ENCODE measurements around the gene UTP4.

DNA sequence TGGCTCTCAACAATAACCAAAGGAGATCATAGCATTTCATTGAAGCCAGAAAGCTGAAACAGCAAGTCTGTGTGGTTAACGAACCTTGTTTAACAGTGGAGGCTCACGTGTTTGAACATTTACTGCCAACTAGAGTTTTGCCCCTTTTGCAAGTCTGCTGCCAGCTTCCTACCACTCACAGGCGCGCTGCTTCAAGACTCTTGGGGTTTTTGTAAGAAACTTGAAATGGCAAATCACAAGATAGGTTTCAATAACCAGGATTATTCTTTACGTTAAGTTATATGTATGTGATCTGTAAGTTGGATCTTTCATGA is 55.7 kb downstream of the UTP4 start:
- TF ChIP-seq, protein P1, sequence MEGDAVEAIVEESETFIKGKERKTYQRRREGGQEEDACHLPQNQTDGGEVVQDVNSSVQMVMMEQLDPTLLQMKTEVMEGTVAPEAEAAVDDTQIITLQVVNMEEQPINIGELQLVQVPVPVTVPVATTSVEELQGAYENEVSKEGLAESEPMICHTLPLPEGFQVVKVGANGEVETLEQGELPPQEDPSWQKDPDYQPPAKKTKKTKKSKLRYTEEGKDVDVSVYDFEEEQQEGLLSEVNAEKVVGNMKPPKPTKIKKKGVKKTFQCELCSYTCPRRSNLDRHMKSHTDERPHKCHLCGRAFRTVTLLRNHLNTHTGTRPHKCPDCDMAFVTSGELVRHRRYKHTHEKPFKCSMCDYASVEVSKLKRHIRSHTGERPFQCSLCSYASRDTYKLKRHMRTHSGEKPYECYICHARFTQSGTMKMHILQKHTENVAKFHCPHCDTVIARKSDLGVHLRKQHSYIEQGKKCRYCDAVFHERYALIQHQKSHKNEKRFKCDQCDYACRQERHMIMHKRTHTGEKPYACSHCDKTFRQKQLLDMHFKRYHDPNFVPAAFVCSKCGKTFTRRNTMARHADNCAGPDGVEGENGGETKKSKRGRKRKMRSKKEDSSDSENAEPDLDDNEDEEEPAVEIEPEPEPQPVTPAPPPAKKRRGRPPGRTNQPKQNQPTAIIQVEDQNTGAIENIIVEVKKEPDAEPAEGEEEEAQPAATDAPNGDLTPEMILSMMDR (conservative IDR thresholded peaks at IDR 0.05 in 1 of 2, IDR thresholded peaks at IDR 0.05 in 1 of 2; ENCODE audit: extremely low read depth in 1 of 2, insufficient read depth in 1 of 2, low read depth in 1 of 2, low read length in 2 of 2), result no peak
- TF ChIP-seq EZH2 (IDR thresholded peaks at IDR 0.05; ENCODE audit: borderline replicate concordance, low read length), result no peak

Measured in mammary epithelial cell (primary cell).